K562 treated with DMSO at 1 percent for 48 hours (cell line): ENCODE measurements around the gene NDUFB5. TPM values are rescaled to one million over a fixed set of nuclear protein-coding genes. Genes with fewer than 3 reads are reported as not detected.

Experiments used
- total RNA-seq: library from RNA; unstranded; fragments of 300-600 nt; gene quantifications from 2 replicates; pipeline ENCODE4 v1.2.3, GENCODE V29; 2022; ENCODE audit warnings: low replicate concordance; ENCODE audit errors: extremely low read depth

Gene NDUFB5
- total RNA-seq: not detected in 2 replicates

DNA sequence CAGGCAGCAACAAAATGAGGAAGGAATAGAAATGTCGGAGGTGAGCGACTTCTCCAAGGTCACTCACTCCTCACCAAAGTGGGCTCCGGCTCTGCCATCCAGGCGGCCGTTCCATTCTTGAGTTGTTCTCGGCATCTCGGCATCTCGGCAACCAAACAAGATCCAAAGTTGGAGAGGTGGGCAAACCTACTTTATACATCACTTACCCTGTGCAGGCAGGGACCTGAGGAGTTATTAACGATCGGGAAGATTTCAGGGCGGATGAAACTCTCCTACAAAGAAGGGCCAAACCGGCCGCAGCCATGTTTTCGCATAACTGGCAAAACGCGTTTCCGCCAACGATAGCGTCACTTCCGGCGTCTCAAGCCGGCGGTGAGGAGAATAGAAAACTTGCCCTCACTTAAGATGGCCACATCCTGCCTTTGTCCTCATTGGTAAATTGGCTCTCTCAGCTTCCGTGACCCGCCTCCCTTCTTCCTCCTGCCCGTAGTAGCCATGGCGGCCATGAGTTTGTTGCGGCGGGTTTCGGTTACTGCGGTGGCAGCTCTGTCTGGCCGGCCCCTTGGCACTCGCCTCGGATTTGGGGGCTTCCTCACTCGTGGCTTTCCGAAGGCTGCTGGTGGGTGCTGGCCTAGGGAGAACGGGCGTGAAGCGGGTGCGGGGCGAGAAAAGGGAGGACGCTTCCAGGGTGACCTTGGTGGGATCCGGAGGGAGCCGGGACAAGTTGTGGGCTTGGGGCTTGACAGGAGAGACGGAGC lies at the start of gene NDUFB5, which contains the start of gene MRPL47:
Gene NDUFB5 (plus strand): TSS at position 474 of the 758 bp plus-strand sequence. CDS start 22 bp downstream, at position 496.
Gene MRPL47 (minus strand): TSS at position 318 of the 758 bp plus-strand sequence. CDS start 14 bp downstream, at position 304.

DNA sequence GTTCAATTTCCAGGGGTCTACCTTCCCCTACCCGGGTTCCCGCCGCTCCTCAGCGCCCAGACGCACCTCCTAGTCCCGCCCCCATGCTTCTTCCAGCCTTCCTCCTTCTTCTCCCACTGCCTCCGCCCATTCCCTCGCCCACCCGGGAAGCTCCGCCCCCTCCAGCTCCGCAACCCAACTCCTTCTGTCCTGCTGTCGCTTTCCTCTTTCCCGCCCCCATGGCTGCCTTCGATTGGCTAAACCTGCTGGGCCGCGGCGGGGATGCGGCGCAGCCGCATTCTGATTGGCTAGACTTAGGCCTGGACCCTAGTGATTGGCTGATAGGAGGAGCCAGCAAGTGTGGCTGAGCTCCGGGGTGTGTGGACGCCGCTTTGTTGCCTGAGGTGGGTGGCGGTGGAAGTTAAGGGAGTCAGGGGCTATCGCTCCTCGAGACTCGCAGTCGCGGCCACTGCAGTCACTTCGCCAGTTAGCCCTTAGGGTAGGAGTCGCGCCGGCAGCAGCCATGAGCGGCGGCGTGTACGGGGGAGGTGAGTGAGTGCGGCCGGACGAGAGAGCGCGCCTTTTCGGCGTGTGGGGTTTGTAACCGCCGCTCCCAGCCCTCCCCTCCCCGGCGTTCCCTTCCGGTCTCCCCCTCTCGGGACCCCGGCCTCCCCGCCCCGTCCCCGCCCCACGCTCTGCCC lies 41.9 kb upstream of the NDUFB5 start, which contains the start of gene ACTL6A:
Gene ACTL6A (plus strand): TSS at position 336 of the 680 bp plus-strand sequence. CDS start 167 bp downstream, at position 503.

DNA sequence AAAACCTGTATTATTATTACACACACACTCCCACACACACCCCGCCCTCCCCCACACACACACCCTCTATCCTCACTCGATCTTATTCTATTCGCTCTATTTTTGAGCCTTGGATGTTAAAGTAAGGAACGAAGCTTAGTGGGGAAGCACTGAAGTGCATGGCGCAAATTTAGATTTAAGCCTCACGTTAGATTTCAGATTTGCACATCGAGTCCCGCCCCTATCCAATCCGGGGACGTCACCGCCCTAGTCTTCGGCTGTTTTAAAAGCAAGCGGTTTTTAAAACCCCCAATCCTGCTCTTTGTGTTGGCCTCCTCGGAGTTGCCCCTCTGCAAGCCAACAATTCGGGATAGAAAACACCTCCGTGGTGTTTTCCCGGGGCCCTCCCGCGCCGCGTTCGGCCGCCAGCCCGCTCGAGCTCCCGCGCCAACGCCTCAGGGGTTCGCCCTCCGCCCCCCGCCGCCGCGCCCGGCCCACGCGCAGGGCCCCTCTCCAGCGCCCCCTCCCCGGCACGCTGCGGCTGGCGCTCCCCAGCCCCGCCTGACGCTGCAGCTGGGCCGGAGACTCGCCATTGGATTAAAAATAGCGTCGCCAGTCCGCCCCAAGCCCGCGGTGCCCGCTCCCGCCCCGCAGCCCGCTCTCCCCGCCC lies 48.0 kb downstream of the NDUFB5 start, which contains the start of gene USP13:
Gene USP13 (plus strand): TSS at position 594 of the 649 bp plus-strand sequence. CDS start 186 bp downstream, outside the sequence.

Other genes starting within 250 kb of the NDUFB5 start
- not detected in 2 replicates for gene GNB4, start 153.3 kb upstream of the NDUFB5 start, total RNA-seq
- gene ACTL6A, start 41.9 kb upstream of the NDUFB5 start, total RNA-seq: not detected in 2 replicates
- gene MRPL47, start 156 bp upstream of the NDUFB5 start, total RNA-seq: not detected in 2 replicates
- gene USP13, start 48.2 kb downstream of the NDUFB5 start, total RNA-seq: not detected in 2 replicates